Stimulated activated CD8-positive, alpha-beta memory T cell treated with anti-CD3 and anti-CD28 coated beads, Interleukin-7, amount 100 ng/mL, for 48 hours (primary cell): ENCODE results near the gene NDRG2.
"Not testable (repeated sequence)": the region's sequence is repeated elsewhere in the genome, so short reads cannot be mapped to it uniquely, and the experiment has no call there.

Experiments used
- DNase-seq, 2 donors: peaks; one replicate each; pipeline ENCODE4 v3.0.0-alpha.2; 2020; ENCODE audit warnings: low read depth in 1 of 2; ENCODE audit errors: extremely low read depth in 1 of 2

Gene NDRG2

DNA sequence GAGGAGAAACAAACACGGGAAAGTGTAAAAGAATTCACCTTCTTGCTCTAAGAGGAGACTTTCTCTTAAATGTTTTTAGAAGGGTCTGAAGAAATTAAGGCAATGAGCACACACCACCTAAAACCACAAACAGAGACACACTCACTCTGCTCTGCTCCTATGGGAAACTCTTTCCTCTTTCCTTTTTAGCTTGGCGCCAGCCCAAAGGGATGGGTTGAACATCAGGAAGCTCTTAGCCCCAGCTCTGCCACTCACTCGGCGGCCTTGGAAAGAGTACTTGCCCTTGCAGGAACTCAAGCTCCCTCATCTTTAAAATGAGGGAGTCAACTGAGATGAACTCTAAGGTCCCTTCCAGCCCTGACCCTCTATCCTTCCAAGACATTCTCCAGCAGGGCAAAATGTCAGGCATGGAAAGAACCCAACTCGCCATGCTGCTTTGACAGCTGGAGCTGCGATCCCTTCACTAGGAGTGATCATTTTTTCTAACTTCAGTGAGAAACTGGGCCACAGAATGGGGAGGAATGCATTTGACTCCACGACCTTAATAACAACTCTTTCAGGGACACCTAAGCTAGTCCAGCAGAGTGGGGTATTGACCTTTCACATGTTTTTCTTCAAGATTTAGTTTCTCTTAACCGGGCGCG is 31.8 kb upstream of the NDRG2 start:
- DNase-seq: no peak

DNA sequence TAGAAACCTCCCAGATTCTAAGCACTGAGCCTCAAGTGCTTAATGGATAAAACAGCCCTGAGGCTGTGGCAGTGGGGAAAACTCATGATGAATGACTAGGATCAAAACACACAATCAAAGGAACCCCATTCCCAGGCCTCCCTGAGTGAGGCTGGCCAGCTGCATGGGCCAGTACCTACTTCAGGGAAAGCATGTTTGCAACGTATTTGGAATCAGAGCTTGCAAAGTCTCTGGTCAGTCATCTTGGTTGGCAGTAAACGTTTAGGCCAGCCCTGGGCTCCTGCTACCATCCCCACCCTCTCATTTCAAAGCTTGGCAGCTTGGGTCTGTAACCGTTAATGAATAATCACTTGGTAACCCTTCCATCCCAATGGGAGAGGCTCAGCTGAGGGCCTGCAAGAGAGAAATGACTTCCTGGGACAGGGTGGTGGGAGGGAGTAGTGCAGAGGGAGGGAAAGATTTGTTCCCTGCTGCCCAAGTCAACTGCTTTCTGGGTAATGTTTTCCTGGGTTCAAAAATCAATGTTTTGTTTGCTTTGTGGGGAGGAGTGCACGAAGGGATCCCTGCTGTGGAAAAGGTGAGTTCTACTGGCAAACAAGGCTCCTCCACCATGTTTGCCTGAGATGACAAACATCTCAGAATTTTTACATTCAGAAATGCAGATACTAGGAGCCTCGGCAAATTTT is 30.7 kb upstream of the NDRG2 start:
- DNase-seq: no peak

DNA sequence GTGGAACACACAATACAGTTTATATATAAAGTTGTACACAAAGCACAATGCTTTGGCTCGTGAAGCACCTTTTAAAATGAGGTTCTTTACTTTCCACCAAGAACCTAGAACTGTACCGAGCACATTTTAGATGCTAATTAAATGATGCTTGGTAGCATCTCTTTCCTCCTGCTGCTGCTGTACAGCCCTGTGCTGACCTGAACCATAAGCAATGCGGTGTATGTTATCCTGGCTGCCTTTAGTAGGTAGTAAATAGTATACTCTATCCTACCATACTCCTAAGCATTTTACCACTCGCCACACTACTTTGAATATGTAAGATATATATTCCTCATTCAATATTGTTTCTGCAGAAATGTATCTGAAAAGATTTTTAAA is 29.9 kb upstream of the NDRG2 start:
- no peak for DNase-seq

DNA sequence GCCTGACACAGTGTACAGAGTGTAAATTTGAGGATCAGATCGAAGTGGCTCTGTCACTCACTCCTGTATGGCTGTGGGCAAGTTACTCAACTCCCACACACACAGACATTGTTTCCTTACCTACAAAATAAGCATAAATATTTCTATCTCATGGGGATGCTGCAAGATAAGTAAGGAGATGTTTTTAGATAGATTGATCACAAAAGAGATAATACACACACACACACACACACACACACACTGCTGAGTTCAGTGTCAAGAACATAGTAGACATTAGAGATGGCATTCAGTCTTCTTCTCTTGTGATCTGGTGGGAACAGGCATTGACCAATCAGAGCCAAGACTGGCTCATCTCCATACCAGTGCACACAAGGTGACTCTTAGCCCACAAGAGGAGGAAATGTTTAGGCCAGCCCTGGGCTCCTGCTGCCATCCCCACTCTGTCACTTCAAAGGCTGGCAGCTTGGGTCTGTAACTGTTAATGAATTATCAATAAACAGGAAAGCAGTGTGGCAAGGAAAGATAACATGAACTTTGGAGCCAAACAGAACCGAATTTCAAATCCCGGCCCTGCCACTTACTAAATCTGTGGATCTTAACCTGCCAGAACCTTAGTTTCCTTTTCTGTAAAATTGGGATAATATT is 29.4 kb upstream of the NDRG2 start:
- no peak for DNase-seq

DNA sequence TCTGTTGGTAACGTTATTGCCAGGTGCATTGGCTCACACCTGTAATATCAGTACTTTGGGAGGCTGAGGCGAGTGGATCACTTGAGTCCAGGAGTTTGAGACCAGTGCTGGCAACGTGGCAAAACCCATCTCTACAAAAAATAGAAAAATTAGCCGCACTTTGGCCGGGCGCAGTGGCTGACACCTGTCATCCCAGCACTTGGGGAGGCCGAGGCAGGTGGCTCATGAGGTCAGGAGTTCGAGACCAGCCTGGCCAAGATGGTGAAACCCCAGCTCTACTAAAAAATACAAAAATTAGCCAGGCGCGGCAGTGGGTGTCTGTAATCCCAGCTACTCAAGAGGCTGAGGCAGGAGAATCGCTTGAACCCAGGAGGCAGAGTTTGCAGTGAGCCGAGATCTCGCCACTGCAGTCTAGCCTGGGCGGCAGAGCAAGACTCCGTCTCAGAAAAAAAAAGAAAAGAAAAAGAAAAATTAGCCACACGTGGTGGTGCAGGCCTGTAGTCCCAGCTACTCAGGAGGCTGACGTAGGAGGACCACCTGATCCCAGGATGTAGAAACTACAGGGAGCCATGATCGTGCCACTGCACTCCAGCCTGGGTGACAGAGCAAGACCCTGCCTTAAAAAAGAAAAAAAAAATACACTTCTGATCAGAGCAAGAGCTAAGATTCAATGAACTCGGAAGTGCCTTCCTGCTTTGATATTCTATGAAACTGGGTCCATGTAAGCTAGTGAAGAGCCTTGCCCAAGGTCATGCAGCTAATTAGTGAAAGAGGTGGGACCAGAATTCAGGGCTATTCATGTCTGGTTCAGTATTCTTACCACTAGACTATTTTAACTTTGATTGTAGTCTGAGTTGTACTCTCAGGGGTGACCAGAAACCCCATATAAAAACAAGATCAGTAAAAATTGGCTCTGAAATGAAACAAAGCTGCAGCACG is 28.6 kb upstream of the NDRG2 start:
- DNase-seq: no peak

DNA sequence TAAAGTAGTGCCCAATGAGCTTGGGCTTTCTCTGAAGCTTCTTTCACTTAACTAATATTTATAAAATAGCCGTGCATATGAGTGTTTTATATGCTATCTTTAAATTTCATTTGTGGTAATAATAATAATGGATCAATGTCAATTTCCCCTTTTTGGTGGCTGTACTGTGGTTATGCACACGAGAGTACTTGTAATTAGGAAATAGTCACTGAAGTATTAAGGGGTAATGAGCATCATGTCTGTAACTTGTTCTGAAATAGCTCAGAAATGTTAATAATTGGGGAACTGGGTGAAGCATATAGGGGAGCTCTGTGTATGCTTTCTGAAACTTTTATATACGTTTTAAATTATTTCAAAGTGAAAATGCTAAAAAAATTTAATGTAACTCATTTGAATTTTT is 25.7 kb upstream of the NDRG2 start:
- DNase-seq: no peak

DNA sequence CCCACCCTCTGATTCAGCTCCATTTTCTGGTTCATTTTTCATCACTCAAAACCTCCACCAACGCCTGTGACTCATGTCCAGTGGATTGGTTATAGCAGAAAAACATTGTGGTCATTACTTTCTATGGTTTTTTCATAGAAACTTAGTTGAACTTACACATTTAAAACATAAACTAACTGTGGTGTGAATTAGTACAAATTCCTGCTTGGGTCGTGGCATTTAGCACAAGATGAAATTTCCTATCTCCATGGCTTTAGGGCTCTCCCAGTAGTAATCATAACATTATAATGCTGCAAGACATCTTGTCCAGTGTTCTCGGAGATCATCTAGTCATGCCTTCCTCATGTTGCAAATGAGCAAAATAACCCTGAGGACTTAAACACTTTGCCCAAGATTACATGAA is 24.4 kb upstream of the NDRG2 start:
- no peak for DNase-seq

DNA sequence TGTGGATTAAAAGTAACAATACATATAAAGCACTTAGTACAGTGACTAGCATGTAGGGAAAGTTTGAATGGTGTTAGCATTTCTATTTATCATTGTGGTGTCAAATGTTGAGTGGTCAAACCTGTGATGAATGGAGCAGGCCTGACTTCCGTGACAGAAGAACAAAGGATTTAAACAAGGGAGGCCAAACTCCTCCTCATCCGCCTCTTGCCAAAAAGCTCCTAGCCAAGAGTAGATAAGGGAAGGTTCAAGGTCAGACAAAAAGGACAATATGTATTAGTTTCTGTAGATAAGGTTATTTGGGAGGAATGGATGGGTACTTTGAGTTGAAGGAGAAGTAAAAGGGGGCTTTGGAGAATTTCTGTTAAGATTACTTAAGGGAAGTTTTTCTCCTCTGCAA is 23.8 kb upstream of the NDRG2 start:
- no peak for DNase-seq

DNA sequence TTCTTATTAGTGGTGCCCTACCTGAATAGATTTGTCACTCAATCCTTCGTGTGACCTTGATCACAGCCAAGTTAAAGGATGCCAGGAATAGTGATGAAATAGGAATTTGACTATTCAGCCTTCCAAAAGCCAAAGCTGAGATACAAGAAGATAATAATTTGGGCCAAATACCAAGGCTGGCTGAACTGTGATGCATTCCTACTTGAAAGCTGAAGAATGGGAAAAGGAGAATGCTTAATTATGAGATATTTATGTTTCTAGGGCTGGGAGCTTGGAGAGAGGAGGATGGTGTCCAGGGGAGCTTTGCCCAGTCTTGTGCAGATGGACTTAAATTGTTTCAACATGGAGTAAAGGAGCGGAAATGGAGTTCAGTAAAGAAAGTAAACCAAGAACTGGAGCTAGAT is 22.5 kb upstream of the NDRG2 start:
- DNase-seq: no peak

DNA sequence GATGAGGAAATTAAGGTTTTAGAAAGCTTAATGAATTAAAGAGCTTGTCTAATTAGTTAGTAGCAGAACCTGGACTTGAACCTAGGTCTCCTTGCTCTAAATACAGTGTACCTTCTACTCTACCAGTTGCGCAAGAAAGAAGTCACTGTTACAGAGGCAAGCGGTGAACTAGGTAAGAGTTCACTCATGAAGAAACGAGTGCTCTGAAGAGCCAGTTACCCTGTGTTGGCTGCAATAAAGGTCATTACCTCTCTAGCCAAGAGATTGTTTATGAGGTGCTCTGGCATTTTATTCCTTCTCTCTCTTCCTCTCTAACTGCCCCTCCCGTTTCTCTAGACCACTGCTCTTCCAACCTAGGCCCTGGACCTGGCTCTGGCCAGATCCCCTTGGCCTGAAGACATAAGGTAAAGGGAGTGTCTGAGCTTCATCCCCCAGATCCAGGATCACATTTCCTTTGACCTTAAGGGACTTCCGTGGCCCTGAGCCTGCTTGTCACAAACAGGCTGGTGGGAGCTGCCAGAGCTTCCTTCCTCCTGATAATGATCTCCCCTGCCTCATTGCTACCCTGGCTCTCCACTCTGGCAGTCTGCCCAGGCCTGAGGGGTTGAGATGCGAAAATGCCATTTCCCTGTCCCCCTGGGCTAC is 19.2 kb upstream of the NDRG2 start:
- no peak for DNase-seq

DNA sequence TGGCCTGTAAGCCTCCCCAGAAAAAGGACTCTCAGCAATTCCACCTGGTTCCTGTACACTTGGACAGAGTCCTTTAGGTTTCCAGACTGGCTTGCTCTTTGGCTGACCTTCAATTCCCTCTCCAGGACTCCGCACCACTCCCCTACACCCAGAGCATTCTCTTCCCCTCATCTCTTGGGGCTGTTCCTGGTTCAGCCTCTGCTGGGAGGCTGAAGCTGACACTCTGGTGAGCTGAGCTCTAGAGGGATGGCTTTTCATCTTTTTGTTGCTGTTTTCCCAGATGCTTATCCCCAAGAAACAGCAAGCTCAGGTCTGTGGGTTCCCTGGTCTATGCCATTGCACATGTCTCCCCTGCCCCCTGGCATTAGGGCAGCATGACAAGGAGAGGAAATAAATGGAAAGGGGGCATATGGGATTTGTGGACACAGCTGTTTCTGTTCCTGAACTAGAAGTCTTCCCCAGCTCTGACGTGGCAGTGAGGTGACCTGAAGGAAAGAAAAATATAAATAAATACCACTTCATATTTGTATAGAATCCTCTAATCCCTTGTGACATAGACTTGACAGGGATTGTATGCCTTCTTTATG is 18.6 kb upstream of the NDRG2 start:
- no peak for DNase-seq

DNA sequence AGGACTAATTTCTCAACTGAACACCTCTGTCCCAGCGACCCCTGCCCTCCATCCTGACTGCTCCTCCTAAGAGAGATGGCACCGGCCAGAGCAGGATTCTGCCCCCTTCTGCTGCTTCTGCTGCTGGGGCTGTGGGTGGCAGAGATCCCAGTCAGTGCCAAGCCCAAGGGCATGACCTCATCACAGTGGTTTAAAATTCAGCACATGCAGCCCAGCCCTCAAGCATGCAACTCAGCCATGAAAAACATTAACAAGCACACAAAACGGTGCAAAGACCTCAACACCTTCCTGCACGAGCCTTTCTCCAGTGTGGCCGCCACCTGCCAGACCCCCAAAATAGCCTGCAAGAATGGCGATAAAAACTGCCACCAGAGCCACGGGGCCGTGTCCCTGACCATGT is 18.1 kb upstream of the NDRG2 start:
- no peak for DNase-seq

DNA sequence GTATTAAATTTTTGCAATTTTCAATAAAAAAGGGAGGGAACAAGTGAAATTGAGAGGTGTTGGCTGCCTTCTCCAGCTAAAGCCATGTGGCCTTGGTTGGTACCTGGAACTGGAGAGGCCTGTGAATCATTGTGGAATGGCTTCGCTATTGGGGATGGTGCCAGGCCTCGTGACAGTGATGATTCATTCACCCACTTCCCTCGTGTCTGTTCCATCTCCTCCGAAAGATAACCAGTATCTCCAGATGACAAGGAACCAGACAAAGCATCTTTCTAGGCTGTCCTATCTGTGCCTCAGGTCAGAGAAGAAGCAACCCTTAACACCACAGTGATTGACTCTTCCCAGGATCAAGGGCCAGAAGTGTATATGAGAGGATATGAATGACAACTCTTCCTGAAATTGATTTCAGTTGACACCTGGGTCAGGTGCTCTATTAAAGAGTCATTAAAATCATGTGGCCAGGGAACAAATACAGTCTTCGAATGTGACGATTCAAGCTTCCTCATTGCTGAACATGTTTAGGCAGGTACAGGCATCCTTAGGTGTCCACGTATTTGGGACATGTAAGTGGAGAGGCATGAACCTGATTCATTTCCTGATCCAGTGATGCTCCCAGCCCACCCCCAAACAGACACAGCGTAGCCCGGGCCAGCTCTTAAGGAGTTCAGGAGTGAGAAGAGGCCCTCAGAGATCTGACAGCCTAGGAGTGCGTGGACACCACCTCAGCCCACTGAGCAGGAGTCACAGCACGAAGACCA is 17.0 kb upstream of the NDRG2 start, which contains the start of gene RNASE7:
Gene RNASE7 (plus strand): TSS at position 687 of the 758 bp plus-strand sequence. CDS start 631 bp downstream, outside the sequence.
- DNase-seq: no peak

DNA sequence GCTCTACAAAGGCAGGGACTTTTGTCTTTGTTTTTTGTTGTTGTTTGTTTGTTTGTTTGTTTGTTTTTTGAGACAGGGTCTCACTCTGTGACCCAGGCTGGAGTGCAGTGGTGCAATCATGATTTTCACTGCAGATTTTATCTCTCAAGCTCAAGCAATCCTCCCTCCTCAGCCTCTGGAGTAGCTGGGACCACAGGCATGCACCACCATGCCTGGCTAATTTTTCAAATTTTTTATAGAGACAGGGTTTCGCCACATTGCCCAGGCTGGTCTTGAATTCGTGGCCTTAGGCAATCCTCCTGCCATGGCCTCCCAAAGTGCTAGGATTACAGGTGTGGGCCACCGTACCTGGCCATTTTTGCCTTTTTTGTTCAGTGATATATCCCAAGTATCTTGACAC is 16.1 kb upstream of the NDRG2 start:
- DNase-seq: not testable (repeated sequence)

DNA sequence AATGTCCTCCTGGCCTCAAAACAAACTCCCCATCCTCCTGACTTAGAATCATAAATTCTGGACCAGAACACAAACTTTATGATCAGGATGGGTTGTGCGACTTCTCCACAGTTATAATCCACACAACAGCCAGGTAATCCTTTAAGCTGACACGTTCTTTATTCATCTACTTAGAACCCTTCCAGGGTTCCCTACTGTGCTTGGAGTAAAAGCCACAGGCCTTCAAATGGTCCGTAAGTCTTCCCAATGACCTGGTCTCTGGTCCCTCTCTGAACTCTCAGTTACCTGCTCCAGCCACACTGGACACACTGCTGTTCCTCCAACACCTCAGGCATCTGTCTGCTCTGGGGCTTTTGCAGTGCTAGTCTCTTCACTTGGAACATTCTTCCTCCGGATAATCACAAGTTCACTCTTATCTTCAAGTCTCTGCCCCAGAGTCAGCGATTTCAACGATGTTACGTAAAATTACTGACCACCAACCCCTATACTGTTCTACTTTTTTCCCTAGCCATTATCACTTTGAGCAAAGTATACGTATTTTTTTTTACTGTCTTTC is 15.6 kb upstream of the NDRG2 start:
- no peak for DNase-seq

DNA sequence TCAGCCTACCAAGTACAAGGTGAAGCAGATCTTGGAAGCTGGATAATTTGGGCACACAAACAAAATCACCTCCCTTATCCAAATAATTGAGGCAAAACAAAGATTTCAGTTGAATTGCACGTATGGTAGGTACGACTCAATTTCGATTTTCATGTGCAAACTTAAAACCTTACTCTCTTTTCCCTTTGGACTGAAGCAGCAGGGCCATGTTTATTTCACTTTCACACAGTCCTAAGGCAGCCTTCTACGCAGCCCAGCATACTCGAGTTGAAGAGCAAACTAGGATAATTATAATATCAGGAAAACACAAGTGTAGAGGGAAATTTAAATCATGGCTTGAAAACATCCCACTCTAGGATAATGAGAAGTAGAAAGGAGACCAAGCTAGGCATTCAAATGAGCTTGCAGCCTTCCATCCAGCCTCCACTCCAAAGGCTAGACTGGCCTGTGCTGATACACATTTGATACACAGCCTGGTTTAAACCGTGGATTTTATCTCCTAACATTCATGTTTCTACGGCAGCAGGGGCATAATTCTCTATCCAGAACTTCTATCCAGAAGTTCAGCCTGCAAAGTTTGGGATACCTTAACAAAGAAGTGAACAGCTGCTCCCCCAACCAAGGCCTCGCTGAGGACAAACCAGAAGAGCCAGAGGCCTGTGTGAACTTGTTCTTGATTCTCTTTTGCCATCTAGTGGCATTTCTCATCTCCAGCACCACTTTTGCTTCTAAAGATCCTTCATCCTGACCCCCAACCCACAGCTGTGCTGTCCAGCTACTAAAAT is 14.9 kb upstream of the NDRG2 start:
- no peak for DNase-seq

DNA sequence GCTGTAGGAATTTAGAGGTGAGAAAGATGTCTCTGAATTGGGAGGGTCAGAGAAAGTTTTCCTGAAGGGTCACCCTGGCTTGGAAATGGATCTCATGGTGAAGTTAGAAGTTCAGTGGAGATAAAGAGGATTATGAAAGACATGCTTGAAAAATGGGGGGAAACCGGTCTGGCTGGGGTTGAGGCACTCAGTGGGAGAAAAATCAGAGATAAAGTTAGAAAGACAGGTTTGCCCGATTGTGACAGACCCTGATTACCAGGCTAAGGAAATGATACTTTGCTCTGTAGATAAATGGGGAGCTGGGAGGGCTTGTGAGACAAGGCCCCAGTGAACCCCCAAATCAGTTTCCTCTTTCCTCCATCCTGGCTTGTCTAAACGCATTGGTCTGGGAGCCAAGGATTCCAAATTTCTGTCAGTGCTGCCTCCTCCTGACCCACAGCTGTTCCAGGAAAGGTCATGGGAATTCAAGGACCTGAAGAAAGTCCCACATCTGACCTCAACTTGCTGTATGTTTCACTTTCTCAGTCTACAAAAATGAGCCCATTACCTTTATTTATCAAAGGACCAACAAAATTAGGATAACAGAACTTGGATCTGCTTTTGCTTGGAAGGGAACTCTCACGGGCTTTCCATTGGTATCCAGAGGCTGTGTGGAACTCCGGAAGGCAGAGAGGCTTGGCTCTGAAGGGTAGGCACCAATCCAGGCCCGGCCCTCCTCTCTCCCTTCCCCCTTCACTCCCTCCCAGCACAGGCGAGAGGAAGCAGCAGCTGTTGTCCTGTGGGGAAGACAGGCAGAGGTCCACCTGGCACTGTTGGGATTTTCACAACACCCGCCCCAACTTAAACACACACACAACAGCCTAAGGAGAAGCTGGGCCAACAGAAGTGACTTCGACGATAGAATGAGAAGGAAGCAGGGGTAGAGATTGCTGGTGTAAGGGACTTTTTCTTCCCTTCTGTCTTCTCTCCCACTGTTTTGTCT is 13.9 kb upstream of the NDRG2 start:
- DNase-seq: no peak
